SU-DHL-6 (cell line): ENCODE measurements around the gene TCP11L2.

Experiments
- H2AFZ ChIP-seq: fragments of 200-600 bp; sonication (generic); 2 replicates; pipeline ENCODE4 v1.6.1; 2014; ENCODE audit warnings: low read depth, mild to moderate bottlenecking, moderate library complexity, mixed read lengths, antibody characterized with exemption, low read length; ENCODE audit not compliant: severe bottlenecking
- H3F3A ChIP-seq: fragments of 200-600 bp; shearing (Covaris generic); 2 replicates; pipeline ENCODE4 v1.6.0; 2016; ENCODE audit warnings: antibody characterized with exemption, mild to moderate bottlenecking; ENCODE audit not compliant: insufficient read depth
- H3K27ac ChIP-seq: fragments of 200-600 bp; sonication (generic); 2 replicates; pipeline ENCODE4 v1.5.1; 2016; ENCODE audit warnings: low read depth, mild to moderate bottlenecking, low read length, moderate library complexity, mixed read lengths
- H3K27me3 ChIP-seq: fragments of 200-600 bp; sonication (generic), shearing (Covaris generic); 2 replicates; pipeline ENCODE4 v1.6.0; 2014; ENCODE audit warnings: mild to moderate bottlenecking, low read length
- H3K36me3 ChIP-seq: fragments of 200-600 bp; sonication (generic); 2 replicates; pipeline ENCODE4 v1.6.1; 2014; ENCODE audit warnings: mild to moderate bottlenecking, low read length, mixed read lengths
- H3K4me2 ChIP-seq: fragments of 300-600, 200-600 bp; shearing (Covaris generic), sonication (generic); 2 replicates; pipeline ENCODE4 v1.6.0; 2014; ENCODE audit warnings: low read length, low read depth, mild to moderate bottlenecking; ENCODE audit not compliant: poor library complexity, severe bottlenecking
- H3K4me3 ChIP-seq: fragments of 200-600 bp; sonication (generic); 2 replicates; pipeline ENCODE4 v1.5.1; 2014; ENCODE audit warnings: antibody characterized with exemption, low read length, mild to moderate bottlenecking, mixed read lengths; ENCODE audit not compliant: insufficient read depth, poor library complexity, severe bottlenecking
- H3K79me2 ChIP-seq: fragments of 200-600 bp; sonication (generic); 2 replicates; pipeline ENCODE4 v1.6.1; 2014; ENCODE audit warnings: mild to moderate bottlenecking, low read length, moderate library complexity; ENCODE audit not compliant: insufficient read depth
- H3K9ac ChIP-seq: fragments of 200-600 bp; sonication (generic); 2 replicates; pipeline ENCODE4 v1.7.0; 2014; ENCODE audit warnings: mild to moderate bottlenecking, low read length
- H3K9me2 ChIP-seq: fragments of 200-600 bp; sonication (generic); replicated peaks from 2 replicates; pipeline ENCODE4 v1.6.1; 2014; ENCODE audit warnings: low read length; ENCODE audit not compliant: insufficient read depth
- H3K9me3 ChIP-seq: fragments of 200-600 bp; sonication (generic); 2 replicates; pipeline ENCODE4 v1.6.1; 2014; ENCODE audit warnings: low read length, mixed read lengths; ENCODE audit not compliant: insufficient read depth
- H4K20me1 ChIP-seq: fragments of 200-600 bp; sonication (generic); 2 replicates; pipeline ENCODE4 v1.6.1; 2014; ENCODE audit warnings: low read depth, mild to moderate bottlenecking, antibody characterized with exemption, low read length, moderate library complexity, mixed read lengths
- EZH2phosphoT487 ChIP-seq: fragments of 200-600 bp; sonication (generic), shearing (Covaris generic); conservative IDR thresholded peaks from 2 replicates; pipeline ENCODE4 v1.6.1; 2018; ENCODE audit warnings: mild to moderate bottlenecking, antibody characterized with exemption, low read length, moderate library complexity, mixed read lengths
- TF ChIP-seq, protein P1 (sequence below): fragments of 200-600 bp; sonication (generic); IDR thresholded peaks from one replicate; pipeline ENCODE4 v1.5.1; 2017; ENCODE audit warnings: antibody characterized with exemption, mild to moderate bottlenecking, low read length, moderate library complexity; ENCODE audit not compliant: insufficient read depth, poor library complexity, severe bottlenecking

Gene TCP11L2

DNA sequence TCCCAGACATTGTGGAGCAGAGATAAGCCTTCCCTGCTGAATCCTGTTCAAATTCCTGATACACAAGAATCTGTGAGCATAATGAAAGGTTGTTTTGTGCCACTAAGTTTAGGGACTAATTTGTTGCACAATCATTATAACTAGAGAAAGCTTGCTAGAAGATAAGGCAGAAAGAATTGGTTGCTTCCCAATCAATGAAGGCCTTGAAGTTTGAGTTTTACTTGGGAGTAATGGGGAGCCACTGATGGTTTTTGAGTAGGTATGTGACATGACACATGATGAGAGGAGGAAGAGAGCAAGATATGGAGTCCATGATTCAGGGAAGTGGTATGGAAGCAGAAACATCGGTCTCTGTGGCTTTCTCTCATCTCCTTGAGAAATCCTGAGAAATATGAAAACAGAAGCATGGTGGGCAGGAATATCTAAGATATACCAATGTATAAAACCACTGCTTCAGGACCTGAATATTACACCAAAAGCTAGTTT, 13.3 kb upstream of the TCP11L2 start:
- no peak for TF ChIP-seq EZH2phosphoT487
- TF ChIP-seq, protein P1, sequence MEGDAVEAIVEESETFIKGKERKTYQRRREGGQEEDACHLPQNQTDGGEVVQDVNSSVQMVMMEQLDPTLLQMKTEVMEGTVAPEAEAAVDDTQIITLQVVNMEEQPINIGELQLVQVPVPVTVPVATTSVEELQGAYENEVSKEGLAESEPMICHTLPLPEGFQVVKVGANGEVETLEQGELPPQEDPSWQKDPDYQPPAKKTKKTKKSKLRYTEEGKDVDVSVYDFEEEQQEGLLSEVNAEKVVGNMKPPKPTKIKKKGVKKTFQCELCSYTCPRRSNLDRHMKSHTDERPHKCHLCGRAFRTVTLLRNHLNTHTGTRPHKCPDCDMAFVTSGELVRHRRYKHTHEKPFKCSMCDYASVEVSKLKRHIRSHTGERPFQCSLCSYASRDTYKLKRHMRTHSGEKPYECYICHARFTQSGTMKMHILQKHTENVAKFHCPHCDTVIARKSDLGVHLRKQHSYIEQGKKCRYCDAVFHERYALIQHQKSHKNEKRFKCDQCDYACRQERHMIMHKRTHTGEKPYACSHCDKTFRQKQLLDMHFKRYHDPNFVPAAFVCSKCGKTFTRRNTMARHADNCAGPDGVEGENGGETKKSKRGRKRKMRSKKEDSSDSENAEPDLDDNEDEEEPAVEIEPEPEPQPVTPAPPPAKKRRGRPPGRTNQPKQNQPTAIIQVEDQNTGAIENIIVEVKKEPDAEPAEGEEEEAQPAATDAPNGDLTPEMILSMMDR: no peak
- Histone ChIP-seq H3K27me3 (no peaks in the 10 kb centered on the region; the same call in 1 of the 2 replicates), H3K4me2 (no peak overlapping the region), H3K79me2 (no peaks in the 10 kb centered on the region), H4K20me1 (no peaks in the 10 kb centered on the region), H3K36me3 (no peaks in the 10 kb centered on the region), H3K27ac (no peak overlapping the region), H3K9me2 (no peaks in the 10 kb centered on the region), H2AFZ (no peak overlapping the region), H3F3A (no peaks in the 10 kb centered on the region), H3K4me3 (no peak overlapping the region), H3K9ac (no peak overlapping the region), H3K9me3 (no peaks in the 10 kb centered on the region)

DNA sequence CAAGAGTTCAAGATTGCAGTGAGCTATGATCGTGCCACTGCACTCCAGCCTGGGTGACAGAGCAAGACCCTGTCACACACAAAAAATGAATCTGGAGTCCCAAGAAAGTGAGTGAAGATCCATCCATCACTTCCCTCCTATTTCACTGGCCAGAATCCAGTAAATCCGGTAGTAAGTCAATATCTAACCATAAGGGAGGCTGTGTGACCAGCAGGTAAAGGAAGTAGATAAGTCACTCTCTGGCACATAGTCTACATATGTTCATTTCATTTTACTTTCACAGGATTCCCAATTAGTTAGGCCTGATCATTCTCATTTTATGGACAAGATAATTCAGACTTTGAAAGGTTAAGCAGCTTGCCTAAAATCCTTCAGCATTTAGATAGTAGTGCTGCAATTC, 11.9 kb upstream of the TCP11L2 start:
- Histone ChIP-seq H3F3A (no peaks in the 10 kb centered on the region), H3K9me2 (no peaks in the 10 kb centered on the region), H3K4me2 (no peak overlapping the region), H3K4me3 (no peak overlapping the region), H3K79me2 (no peaks in the 10 kb centered on the region), H3K27ac (no peak overlapping the region), H3K9ac (no peak overlapping the region), H4K20me1 (no peaks in the 10 kb centered on the region), H2AFZ (no peak overlapping the region), H3K9me3 (no peaks in the 10 kb centered on the region), H3K27me3 (no peaks in the 10 kb centered on the region; the same call in 1 of the 2 replicates), H3K36me3 (no peaks in the 10 kb centered on the region)
- TF ChIP-seq, protein P1: no peak
- TF ChIP-seq EZH2phosphoT487: no peak

DNA sequence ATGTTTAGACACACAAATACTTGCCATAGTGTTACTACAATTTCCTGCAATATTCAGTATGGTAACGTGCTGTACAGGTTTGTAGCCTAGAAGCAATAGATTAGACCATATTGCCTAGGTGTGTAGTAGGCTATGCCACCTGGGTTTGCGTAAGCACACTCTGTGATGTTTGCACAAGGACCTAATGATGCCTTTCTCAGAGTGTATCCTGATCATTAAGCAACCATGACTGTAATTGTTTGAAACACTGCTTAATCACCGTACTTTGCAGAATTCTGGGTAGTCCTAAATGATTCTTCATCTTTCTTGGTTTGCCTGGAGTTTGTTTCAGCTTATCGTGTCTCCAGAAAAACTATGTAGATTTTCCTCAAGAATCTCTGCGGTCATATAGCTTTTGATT, 11.2 kb upstream of the TCP11L2 start:
- H3K9ac ChIP-seq: no peak overlapping the region
- no peaks in the 10 kb centered on the region for H3K9me2 ChIP-seq
- H3K4me2 ChIP-seq: no peak overlapping the region
- H3K9me3 ChIP-seq: no peaks in the 10 kb centered on the region
- no peak overlapping the region for H3K27ac ChIP-seq
- no peaks in the 10 kb centered on the region for H3K36me3 ChIP-seq
- H3K27me3 ChIP-seq: no peaks in the 10 kb centered on the region; the same call in 1 of the 2 replicates
- TF ChIP-seq EZH2phosphoT487: no peak
- TF ChIP-seq, protein P1: no peak
- H2AFZ ChIP-seq: no peak overlapping the region
- no peaks in the 10 kb centered on the region for H3K79me2 ChIP-seq
- H3K4me3 ChIP-seq: no peak overlapping the region
- no peaks in the 10 kb centered on the region for H3F3A ChIP-seq
- H4K20me1 ChIP-seq: no peaks in the 10 kb centered on the region
